K562 (cell line): ENCODE results near the gene SMYD2.

Experiments used
- BMI1 ChIP-seq: fragments of 150-350 bp; IDR thresholded peaks from 2 replicates; pipeline ENCODE4 v1.6.1; 2014; ENCODE audit warnings: low read length
- CBX2 ChIP-seq: fragments of 200-600 bp; sonication (generic); IDR thresholded peaks from one replicate; pipeline ENCODE4 v1.6.1; 2012; ENCODE audit warnings: mild to moderate bottlenecking, low read length, inconsistent platforms; ENCODE audit not compliant: insufficient read depth, poor library complexity, severe bottlenecking
- PTBP1 ChIP-seq: fragments of 200-400 bp; formaldehyde crosslinking; IDR thresholded peaks from 2 replicates; pipeline ENCODE4 v1.6.1; 2017; ENCODE audit warnings: low read depth, low read length
- STAT6 ChIP-seq: sonication (generic); formaldehyde crosslinking; IDR thresholded peaks from 2 replicates; pipeline ENCODE4 v1.8.1; 2023; ENCODE audit warnings: mild to moderate bottlenecking, missing genetic modification reagents

- TF ChIP-seq CBX2 (no peak), BMI1 (no peak), STAT6 (CRISPR knock-in tag) (no peak), PTBP1 (no peak)
These were observed 102.7 kb downstream of the SMYD2 start for GRCh38 chr1:214383381-214384372.
